GM12872 (cell line): ENCODE data around the gene ERVK3-1.

ENCODE experiments used
- TF ChIP-seq, protein P1 (sequence below): IDR thresholded peaks from 3 replicates; pipeline ENCODE4 v1.5.1; 2011; ENCODE audit warnings: low read depth, mild to moderate bottlenecking, low read length, moderate library complexity; ENCODE audit not compliant: insufficient read depth

ERVK3-1 gene

DNA sequence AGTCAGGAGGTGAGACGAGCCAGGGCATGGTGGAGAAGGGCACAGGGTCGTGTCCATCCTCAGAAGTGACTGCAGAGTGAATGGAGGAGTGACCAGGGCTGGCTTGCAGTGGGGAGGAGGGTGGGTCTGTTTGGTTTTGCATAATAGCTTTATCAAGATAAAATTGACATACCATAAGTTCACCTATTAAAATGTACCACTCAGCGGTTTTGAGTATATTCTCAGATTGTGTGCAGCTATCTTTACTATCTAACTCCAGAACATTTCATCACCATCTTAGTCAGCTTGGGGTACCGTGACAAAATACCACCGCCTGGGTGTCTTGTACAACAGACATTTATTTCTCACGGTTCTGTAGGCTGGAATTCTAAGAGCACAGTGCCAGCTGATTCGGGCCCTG lies 13.2 kb upstream of the ERVK3-1 start:
- TF ChIP-seq, protein P1, sequence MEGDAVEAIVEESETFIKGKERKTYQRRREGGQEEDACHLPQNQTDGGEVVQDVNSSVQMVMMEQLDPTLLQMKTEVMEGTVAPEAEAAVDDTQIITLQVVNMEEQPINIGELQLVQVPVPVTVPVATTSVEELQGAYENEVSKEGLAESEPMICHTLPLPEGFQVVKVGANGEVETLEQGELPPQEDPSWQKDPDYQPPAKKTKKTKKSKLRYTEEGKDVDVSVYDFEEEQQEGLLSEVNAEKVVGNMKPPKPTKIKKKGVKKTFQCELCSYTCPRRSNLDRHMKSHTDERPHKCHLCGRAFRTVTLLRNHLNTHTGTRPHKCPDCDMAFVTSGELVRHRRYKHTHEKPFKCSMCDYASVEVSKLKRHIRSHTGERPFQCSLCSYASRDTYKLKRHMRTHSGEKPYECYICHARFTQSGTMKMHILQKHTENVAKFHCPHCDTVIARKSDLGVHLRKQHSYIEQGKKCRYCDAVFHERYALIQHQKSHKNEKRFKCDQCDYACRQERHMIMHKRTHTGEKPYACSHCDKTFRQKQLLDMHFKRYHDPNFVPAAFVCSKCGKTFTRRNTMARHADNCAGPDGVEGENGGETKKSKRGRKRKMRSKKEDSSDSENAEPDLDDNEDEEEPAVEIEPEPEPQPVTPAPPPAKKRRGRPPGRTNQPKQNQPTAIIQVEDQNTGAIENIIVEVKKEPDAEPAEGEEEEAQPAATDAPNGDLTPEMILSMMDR = no peak

DNA sequence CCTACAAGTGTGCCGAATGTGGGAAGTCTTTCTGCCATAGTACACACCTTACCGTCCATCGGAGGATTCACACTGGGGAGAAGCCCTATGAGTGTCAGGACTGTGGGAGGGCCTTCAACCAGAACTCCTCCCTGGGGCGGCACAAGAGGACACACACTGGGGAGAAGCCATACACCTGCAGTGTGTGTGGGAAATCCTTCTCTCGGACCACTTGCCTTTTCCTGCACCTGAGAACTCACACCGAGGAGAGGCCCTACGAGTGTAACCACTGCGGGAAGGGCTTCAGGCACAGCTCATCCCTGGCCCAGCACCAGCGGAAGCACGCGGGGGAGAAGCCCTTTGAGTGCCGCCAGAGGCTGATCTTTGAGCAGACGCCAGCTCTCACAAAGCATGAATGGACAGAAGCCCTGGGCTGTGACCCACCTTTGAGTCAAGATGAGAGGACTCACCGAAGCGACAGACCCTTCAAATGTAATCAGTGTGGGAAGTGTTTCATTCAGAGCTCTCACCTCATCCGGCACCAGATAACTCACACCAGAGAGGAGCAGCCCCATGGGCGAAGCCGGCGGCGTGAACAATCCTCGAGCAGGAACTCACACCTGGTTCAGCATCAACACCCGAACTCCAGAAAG lies 10.3 kb upstream of the ERVK3-1 start:
- TF ChIP-seq, protein P1 = no peak

DNA sequence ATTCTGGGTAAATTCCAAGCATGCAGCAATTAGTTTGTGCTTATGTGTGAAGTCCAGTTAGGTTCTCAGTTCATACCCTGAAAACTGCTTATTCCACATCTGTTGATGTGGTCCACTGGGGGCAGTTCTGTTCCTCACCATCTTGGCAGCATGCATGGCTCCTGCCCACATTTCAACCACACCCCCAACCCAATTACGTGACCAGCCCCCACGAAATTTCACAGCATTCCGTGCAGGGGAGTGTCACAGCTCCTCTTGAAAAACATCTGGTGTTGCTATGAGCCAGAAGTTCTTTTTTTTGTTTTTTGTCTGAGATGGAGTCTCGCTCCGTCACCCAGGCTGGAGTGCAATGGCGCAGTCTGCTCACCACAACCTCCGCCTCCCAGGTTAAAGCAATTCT lies 9.1 kb upstream of the ERVK3-1 start:
- TF ChIP-seq, protein P1 = no peak

DNA sequence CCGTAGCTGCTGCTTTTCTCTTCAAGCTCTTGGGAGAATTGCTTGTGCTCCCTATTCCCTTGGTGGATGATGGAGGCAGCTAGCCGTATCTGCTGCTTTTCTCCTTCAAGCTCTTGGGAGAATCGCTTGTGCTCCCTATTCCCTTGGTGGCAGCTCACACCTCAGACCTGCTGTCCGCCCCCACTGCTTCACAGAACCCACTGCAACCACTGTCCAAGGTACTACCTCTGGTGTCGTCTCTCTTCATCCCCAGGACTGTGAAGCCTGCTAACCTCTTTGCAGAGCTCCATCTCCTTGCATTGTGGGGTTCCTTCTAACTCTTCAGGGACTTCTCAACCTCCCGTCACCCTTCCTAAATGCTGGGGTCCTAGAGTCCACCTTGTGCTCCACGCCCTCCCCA lies 4.6 kb upstream of the ERVK3-1 start:
- TF ChIP-seq, protein P1 = no peak

DNA sequence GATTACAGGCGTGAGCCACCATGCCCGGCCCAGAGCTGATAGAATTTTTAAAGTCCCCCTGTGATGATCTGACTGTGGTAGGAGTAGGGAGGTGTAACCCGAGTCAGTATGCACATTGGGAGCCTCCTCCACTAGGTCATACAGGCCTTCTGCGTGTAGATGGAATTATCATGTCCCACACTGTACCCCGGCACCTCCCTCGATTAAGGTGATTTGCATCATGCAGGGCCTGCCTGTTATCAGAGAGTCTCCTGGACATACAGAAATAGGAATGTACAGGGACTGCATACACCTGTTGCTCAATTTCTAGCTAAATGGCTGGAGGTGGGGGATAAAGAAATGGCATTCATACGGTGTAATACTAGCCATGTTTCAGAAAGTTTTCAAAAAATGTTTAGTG lies 922 bp upstream of the ERVK3-1 start:
- TF ChIP-seq, protein P1 = no peak

DNA sequence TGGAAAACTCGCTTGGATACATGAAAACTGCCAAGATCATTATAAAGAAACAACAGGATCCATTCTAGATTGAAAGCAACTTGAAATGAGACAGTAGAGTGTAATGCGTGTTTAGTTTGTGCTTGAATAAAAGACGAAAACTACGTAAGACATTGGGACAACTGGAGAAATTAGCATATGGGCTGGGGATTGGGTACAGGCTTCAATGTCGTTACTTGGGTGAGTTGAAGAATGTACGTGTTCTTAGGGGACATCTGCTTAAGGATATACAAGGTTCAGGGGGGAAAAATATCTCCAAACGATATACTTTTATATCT lies 471 bp upstream of the ERVK3-1 start:
- TF ChIP-seq, protein P1 = no peak

DNA sequence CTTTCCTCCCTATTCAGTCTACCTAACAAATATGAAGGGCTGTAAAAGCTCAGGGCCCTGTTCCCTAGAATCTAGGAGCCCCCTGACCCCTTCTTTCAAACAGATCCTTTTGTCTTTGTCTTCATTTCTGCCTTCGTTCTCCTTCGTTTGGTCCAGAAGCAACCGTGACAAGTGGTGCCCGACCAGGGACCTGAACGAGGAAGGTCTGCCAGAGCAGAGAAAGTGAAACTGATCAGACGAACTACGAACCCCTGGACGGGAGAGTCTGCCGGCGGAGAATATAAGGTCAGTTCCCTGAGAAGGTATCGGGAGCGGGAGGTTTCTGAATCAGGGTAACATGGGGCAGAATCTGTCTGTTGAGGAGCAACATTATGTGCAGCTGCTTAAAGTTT lies 751 bp downstream of the ERVK3-1 start:
- TF ChIP-seq, protein P1 = no peak

DNA sequence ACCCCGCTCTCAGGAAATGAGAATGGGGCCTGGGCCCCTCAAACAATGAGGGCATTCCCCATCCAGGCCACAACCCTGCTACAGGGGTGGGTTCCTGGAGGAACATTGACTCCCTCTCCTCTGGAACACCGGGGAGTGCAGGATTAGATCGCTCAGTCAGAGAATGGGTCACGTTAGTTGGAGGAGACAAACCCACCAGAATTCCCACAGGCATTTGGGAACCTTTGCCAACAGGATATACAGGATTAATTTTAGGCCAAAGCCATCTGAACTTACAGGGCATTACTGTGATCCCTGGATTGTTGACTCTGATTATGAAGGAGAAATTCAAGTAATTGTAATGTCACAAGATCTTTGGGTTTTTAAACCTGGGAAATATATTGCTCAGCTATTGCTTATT lies 2.6 kb downstream of the ERVK3-1 start:
- TF ChIP-seq, protein P1 = no peak
